GM21576 (cell line): Measurements from ENCODE around the gene DUSP28.
A peak's percentile ranks its signal among the peaks of the same experiment; 100 is the strongest.

Experiments used
- ATAC-seq: cut with Tn5 transposase; IDR thresholded peaks from one replicate; pipeline ENCODE4 v1.9.1; 2021; ENCODE audit warnings: mild to moderate bottlenecking, moderate library complexity; ENCODE audit not compliant: unreplicated experiment

The DUSP28 gene

GRCh38 chr2:240584486-240585031 is 24.4 kb downstream of the DUSP28 start:
- peak; percentile 57 for ATAC-seq

- ATAC-seq, result peak; percentile 32
Observed at GRCh38 chr2:240585101-240585500, 24.9 kb downstream of the DUSP28 start.

GRCh38 chr2:240585681-240586197 is 25.6 kb downstream of the DUSP28 start:
- no peak for ATAC-seq

- ATAC-seq, result peak; percentile 50
Observed at GRCh38 chr2:240586198-240586918, 26.2 kb downstream of the DUSP28 start, which contains the start of gene CAPN10. Gene CAPN10, plus strand, starts transcription at chr2:240586734. Its CDS starts 178 bp downstream, at chr2:240586912.

GRCh38 chr2:240586919-240587800 is 27.0 kb downstream of the DUSP28 start:
- ATAC-seq, result no peak

GRCh38 chr2:240588006-240588655 is 28.0 kb downstream of the DUSP28 start:
- ATAC-seq, result no peak

GRCh38 chr2:240588669-240589068 is 28.5 kb downstream of the DUSP28 start:
- no peak for ATAC-seq

- no peak for ATAC-seq
Observed at GRCh38 chr2:240589375-240589774, 29.2 kb downstream of the DUSP28 start.

GRCh38 chr2:240589850-240590525 is 29.8 kb downstream of the DUSP28 start:
- ATAC-seq, result no peak

GRCh38 chr2:240590681-240591111 is 30.5 kb downstream of the DUSP28 start:
- no peak for ATAC-seq

- ATAC-seq, result no peak
Observed at GRCh38 chr2:240591226-240591625, 31.1 kb downstream of the DUSP28 start.

GRCh38 chr2:240591784-240592183 is 31.6 kb downstream of the DUSP28 start:
- no peak for ATAC-seq

- no peak for ATAC-seq
Observed at GRCh38 chr2:240593026-240593702, 33.0 kb downstream of the DUSP28 start.

GRCh38 chr2:240593703-240594451 is 33.7 kb downstream of the DUSP28 start:
- no peak for ATAC-seq

GRCh38 chr2:240594511-240595380 is 34.6 kb downstream of the DUSP28 start:
- ATAC-seq, result no peak

GRCh38 chr2:240595381-240596079 is 35.4 kb downstream of the DUSP28 start:
- ATAC-seq, result no peak

- no peak for ATAC-seq
Observed at GRCh38 chr2:240596080-240596460, 35.9 kb downstream of the DUSP28 start.
